SK-N-SH treated with all-trans-retinoic acid at 6 μM for 48 hours (cell line): ENCODE measurements around the gene SYCP2.

Experiments
- ATAC-seq: fragments of 200-7000 bp; cut with Tn5 transposase; 3 replicates; pipeline ENCODE4 v1.9.1; 2020; ENCODE audit warnings: mild to moderate bottlenecking, moderate library complexity
- ARNTL ChIP-seq: fragments of 450-650 bp; formaldehyde crosslinking; IDR thresholded peaks from 2 replicates; pipeline ENCODE4 v1.5.0; 2020; ENCODE audit warnings: low read depth, mild to moderate bottlenecking, moderate library complexity, borderline replicate concordance
- BACH2 ChIP-seq: fragments of 250-450 bp; sonication (Bioruptor Pico); IDR thresholded peaks from 2 replicates; pipeline ENCODE4 v1.9.0; 2021; ENCODE audit warnings: mild to moderate bottlenecking, borderline replicate concordance
- CSDC2 ChIP-seq: fragments of 250-450 bp; sonication (Bioruptor Pico); IDR thresholded peaks from 2 replicates; pipeline ENCODE4 v1.5.0; 2020; ENCODE audit warnings: mild to moderate bottlenecking, moderate library complexity
- ESRRG ChIP-seq: fragments of 250-450 bp; sonication (Bioruptor Pico); IDR thresholded peaks from 2 replicates; pipeline ENCODE4 v1.6.1; 2021; ENCODE audit warnings: mild to moderate bottlenecking
- GLIS3 ChIP-seq: fragments of 250-450 bp; sonication (Bioruptor Pico); IDR thresholded peaks from 2 replicates; pipeline ENCODE4 v1.5.0; 2020; ENCODE audit warnings: mild to moderate bottlenecking, moderate library complexity
- ISL1 ChIP-seq: fragments of 250-450 bp; sonication (Bioruptor Pico); IDR thresholded peaks from 2 replicates; pipeline ENCODE4 v2.1.2; 2022; ENCODE audit warnings: mild to moderate bottlenecking, moderate library complexity
- OSR1 ChIP-seq: fragments of 250-450 bp; sonication (Bioruptor Pico); IDR thresholded peaks from 2 replicates; pipeline ENCODE4 v1.8.0; 2022; ENCODE audit warnings: moderate library complexity, mild to moderate bottlenecking, inconsistent platforms
- PPARA ChIP-seq: fragments of 250-450 bp; sonication (Bioruptor Pico); IDR thresholded peaks from 2 replicates; pipeline ENCODE4 v1.5.0; 2020; ENCODE audit warnings: mild to moderate bottlenecking, borderline replicate concordance
- RARB ChIP-seq: fragments of 250-450 bp; sonication (Bioruptor Pico); IDR thresholded peaks from 2 replicates; pipeline ENCODE4 v1.8.0; 2021; ENCODE audit warnings: mild to moderate bottlenecking, moderate library complexity
- SNAI2 ChIP-seq: fragments of 250-450 bp; sonication (Bioruptor Pico); IDR thresholded peaks from 2 replicates; pipeline ENCODE4 v1.5.0; 2020; ENCODE audit warnings: mild to moderate bottlenecking, moderate library complexity
- TCF4 ChIP-seq: fragments of 250-450 bp; sonication (Bioruptor Pico); IDR thresholded peaks from 2 replicates; pipeline ENCODE4 v1.8.0; 2021; ENCODE audit warnings: mild to moderate bottlenecking, moderate library complexity, borderline replicate concordance
- TOX ChIP-seq: fragments of 250-450 bp; sonication (Bioruptor Pico); IDR thresholded peaks from 2 replicates; pipeline ENCODE4 v1.8.0; 2021; ENCODE audit warnings: mild to moderate bottlenecking, moderate library complexity, borderline replicate concordance
- ZC3H10 ChIP-seq: fragments of 250-450 bp; sonication (Bioruptor Pico); IDR thresholded peaks from 2 replicates; pipeline ENCODE4 v1.5.1; 2021; ENCODE audit warnings: mild to moderate bottlenecking, moderate library complexity
- ZFP30 ChIP-seq: fragments of 450-650 bp; formaldehyde crosslinking; IDR thresholded peaks from 2 replicates; pipeline ENCODE4 v1.5.0; 2022; ENCODE audit warnings: mild to moderate bottlenecking, moderate library complexity
- ZNF565 ChIP-seq: fragments of 450-650 bp; formaldehyde crosslinking; conservative IDR thresholded peaks from 2 replicates; pipeline ENCODE4 v1.5.0; 2020; ENCODE audit warnings: low read depth, mild to moderate bottlenecking, moderate library complexity
- ZNF8 ChIP-seq: fragments of 450-650 bp; formaldehyde crosslinking; IDR thresholded peaks from 2 replicates; pipeline ENCODE4 v1.5.0; 2020; ENCODE audit warnings: mild to moderate bottlenecking, moderate library complexity
- TF ChIP-seq, protein P1 (sequence below): fragments of 250-450 bp; sonication (Bioruptor Pico); IDR thresholded peaks from 2 replicates; pipeline ENCODE4 v1.5.1; 2021; ENCODE audit warnings: mild to moderate bottlenecking, moderate library complexity
- TF ChIP-seq, protein P2 (sequence below): fragments of 250-450 bp; sonication (Bioruptor Pico); IDR thresholded peaks from 2 replicates; pipeline ENCODE4 v1.8.0; 2020; ENCODE audit warnings: mild to moderate bottlenecking, moderate library complexity, borderline replicate concordance
- TF ChIP-seq, protein P3 (sequence below): fragments of 250-450 bp; sonication (Bioruptor Pico); IDR thresholded peaks from 2 replicates; pipeline ENCODE4 v1.5.0; 2020; ENCODE audit warnings: mild to moderate bottlenecking, moderate library complexity
- TF ChIP-seq, protein P4 (sequence below): fragments of 250-450 bp; sonication (Bioruptor Pico); IDR thresholded peaks from 2 replicates; pipeline ENCODE4 v1.8.0; 2021; ENCODE audit warnings: low read depth, mild to moderate bottlenecking, moderate library complexity, borderline replicate concordance
- TF ChIP-seq, protein P5 (sequence below): fragments of 250-450 bp; sonication (Bioruptor Pico); IDR thresholded peaks from 2 replicates; pipeline ENCODE4 v1.5.1; 2020; ENCODE audit warnings: low read depth, mild to moderate bottlenecking, moderate library complexity

The SYCP2 gene

DNA sequence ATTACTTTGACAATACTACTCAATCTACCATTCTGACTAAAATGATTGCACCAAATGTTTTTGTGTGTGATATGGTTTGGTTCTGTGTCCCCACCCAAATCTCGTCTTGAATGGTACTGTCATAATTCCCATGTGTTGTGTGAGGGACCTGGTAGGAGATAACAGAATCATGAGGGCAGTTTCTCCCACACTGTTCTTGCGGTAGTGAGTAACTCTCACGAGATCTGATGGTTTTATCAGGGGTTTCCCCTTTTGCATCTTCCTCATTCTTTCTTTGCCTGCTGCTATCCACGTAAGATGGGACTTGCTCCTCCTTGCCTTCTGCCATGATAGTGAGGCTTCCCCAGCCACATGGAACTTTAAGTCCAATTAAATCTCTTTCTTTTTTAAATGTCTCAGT, 20.8 kb downstream of the SYCP2 start:
- no peak for ATAC-seq
- TF ChIP-seq ZC3H10 (CRISPR knock-in tag) (no peak), GLIS3 (CRISPR knock-in tag) (no peak), SNAI2 (CRISPR knock-in tag) (no peak), ZNF8 (CRISPR knock-in tag) (no peak), CSDC2 (no peak), RARB (CRISPR knock-in tag) (no peak), PPARA (no peak), OSR1 (CRISPR knock-in tag) (no peak), ESRRG (no peak), TCF4 (CRISPR knock-in tag) (no peak), BACH2 (no peak), ZNF565 (CRISPR knock-in tag) (no peak), ISL1 (CRISPR knock-in tag) (no peak), ARNTL (CRISPR knock-in tag) (no peak)
- TF ChIP-seq, protein P1, sequence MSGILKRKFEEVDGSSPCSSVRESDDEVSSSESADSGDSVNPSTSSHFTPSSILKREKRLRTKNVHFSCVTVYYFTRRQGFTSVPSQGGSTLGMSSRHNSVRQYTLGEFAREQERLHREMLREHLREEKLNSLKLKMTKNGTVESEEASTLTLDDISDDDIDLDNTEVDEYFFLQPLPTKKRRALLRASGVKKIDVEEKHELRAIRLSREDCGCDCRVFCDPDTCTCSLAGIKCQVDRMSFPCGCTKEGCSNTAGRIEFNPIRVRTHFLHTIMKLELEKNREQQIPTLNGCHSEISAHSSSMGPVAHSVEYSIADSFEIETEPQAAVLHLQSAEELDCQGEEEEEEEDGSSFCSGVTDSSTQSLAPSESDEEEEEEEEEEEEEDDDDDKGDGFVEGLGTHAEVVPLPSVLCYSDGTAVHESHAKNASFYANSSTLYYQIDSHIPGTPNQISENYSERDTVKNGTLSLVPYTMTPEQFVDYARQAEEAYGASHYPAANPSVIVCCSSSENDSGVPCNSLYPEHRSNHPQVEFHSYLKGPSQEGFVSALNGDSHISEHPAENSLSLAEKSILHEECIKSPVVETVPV (CRISPR knock-in tag): no peak
- TF ChIP-seq, protein P2, sequence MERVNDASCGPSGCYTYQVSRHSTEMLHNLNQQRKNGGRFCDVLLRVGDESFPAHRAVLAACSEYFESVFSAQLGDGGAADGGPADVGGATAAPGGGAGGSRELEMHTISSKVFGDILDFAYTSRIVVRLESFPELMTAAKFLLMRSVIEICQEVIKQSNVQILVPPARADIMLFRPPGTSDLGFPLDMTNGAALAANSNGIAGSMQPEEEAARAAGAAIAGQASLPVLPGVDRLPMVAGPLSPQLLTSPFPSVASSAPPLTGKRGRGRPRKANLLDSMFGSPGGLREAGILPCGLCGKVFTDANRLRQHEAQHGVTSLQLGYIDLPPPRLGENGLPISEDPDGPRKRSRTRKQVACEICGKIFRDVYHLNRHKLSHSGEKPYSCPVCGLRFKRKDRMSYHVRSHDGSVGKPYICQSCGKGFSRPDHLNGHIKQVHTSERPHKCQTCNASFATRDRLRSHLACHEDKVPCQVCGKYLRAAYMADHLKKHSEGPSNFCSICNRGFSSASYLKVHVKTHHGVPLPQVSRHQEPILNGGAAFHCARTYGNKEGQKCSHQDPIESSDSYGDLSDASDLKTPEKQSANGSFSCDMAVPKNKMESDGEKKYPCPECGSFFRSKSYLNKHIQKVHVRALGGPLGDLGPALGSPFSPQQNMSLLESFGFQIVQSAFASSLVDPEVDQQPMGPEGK (CRISPR knock-in tag): no peak
- TF ChIP-seq, protein P3, sequence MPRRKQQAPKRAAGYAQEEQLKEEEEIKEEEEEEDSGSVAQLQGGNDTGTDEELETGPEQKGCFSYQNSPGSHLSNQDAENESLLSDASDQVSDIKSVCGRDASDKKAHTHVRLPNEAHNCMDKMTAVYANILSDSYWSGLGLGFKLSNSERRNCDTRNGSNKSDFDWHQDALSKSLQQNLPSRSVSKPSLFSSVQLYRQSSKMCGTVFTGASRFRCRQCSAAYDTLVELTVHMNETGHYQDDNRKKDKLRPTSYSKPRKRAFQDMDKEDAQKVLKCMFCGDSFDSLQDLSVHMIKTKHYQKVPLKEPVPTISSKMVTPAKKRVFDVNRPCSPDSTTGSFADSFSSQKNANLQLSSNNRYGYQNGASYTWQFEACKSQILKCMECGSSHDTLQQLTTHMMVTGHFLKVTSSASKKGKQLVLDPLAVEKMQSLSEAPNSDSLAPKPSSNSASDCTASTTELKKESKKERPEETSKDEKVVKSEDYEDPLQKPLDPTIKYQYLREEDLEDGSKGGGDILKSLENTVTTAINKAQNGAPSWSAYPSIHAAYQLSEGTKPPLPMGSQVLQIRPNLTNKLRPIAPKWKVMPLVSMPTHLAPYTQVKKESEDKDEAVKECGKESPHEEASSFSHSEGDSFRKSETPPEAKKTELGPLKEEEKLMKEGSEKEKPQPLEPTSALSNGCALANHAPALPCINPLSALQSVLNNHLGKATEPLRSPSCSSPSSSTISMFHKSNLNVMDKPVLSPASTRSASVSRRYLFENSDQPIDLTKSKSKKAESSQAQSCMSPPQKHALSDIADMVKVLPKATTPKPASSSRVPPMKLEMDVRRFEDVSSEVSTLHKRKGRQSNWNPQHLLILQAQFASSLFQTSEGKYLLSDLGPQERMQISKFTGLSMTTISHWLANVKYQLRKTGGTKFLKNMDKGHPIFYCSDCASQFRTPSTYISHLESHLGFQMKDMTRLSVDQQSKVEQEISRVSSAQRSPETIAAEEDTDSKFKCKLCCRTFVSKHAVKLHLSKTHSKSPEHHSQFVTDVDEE (CRISPR knock-in tag): no peak
- TF ChIP-seq, protein P4, sequence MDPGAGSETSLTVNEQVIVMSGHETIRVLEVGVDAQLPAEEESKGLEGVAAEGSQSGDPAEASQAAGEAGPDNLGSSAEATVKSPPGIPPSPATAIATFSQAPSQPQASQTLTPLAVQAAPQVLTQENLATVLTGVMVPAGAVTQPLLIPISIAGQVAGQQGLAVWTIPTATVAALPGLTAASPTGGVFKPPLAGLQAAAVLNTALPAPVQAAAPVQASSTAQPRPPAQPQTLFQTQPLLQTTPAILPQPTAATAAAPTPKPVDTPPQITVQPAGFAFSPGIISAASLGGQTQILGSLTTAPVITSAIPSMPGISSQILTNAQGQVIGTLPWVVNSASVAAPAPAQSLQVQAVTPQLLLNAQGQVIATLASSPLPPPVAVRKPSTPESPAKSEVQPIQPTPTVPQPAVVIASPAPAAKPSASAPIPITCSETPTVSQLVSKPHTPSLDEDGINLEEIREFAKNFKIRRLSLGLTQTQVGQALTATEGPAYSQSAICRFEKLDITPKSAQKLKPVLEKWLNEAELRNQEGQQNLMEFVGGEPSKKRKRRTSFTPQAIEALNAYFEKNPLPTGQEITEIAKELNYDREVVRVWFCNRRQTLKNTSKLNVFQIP (CRISPR knock-in tag): no peak
- TF ChIP-seq, protein P5, sequence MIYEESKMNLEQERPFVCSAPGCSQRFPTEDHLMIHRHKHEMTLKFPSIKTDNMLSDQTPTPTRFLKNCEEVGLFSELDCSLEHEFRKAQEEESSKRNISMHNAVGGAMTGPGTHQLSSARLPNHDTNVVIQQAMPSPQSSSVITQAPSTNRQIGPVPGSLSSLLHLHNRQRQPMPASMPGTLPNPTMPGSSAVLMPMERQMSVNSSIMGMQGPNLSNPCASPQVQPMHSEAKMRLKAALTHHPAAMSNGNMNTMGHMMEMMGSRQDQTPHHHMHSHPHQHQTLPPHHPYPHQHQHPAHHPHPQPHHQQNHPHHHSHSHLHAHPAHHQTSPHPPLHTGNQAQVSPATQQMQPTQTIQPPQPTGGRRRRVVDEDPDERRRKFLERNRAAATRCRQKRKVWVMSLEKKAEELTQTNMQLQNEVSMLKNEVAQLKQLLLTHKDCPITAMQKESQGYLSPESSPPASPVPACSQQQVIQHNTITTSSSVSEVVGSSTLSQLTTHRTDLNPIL (CRISPR knock-in tag): no peak

DNA sequence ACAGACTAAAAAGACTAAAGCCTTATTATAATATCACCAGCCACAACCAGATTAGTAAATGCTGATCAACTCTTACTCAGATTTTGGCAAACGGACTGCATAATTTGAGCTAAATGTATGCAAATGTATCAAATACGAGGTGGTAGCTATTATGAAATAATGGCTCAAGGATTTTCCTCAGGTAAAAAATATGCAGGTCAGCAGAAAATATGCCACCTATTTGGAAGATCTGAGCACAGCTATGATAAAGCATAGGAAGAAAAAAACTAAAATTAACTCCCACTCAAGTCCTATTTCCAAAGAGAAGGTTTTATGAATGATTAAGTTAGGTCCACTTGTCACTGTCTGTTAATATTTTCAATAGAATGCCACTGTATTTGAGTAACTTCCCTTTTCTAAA, 22.4 kb downstream of the SYCP2 start:
- TF ChIP-seq, protein P1 (CRISPR knock-in tag): no peak
- TF ChIP-seq, protein P5 (CRISPR knock-in tag): no peak
- TF ChIP-seq TOX (CRISPR knock-in tag) (no peak), ARNTL (CRISPR knock-in tag) (no peak), OSR1 (CRISPR knock-in tag) (no peak), ZFP30 (no peak)
- TF ChIP-seq, protein P4 (CRISPR knock-in tag): no peak
- no peak for ATAC-seq
